H1 (cell line): ENCODE results near the gene FBXO28. TPM values are rescaled to one million over a fixed set of nuclear protein-coding genes. Genes with fewer than 3 reads are reported as not detected.
"Not testable (repeated sequence)": the region's sequence is repeated elsewhere in the genome, so short reads cannot be mapped to it uniquely, and the experiment has no call there.

ENCODE experiments used
- CTCF ChIA-PET: fragments of 300-600 bp; sonication (Branson Sonifier 250); formaldehyde crosslinking; loops from one replicate; lab custom pipeline; 2021; ENCODE audit not compliant: partially characterized antibody; lab: Charles Lee
- POLR2A ChIA-PET: fragments of 300-600 bp; sonication (Branson Sonifier 250); formaldehyde crosslinking; loops from one replicate; lab custom pipeline; 2021; ENCODE audit warnings: inconsistent platforms; ENCODE audit not compliant: partially characterized antibody; lab: Charles Lee
- DNase-seq, 2 experiments: peaks; one replicate each; pipeline versions ENCODE4 v3.0.0 to v3.0.0-alpha.2; 2010 to 2022; ENCODE audit warnings: low spot score in 2 of 2, low read depth in 1 of 2, mixed read lengths in 1 of 2
- FAIRE-seq: peaks from 2 replicates; lab custom pipeline; 2011; peaks lifted over from hg19 to GRCh38; lab: Jason Lieb, UNC
- H2AFZ ChIP-seq: 2 replicates; pipeline ENCODE4 v1.8.1; 2012; ENCODE audit warnings: low read length, inconsistent platforms
- H2AK5ac ChIP-seq: 2 replicates; pipeline ENCODE4 v1.6.1; 2013; ENCODE audit warnings: low read depth, low read length
- H2BK120ac ChIP-seq: replicated peaks from 2 replicates; pipeline ENCODE3; 2013; ENCODE audit warnings: low read depth, low read length, inconsistent platforms
- H2BK12ac ChIP-seq: 2 replicates; pipeline ENCODE4 v1.6.1; 2013; ENCODE audit warnings: low read depth, low read length
- H2BK15ac ChIP-seq: 2 replicates; pipeline ENCODE4 v1.6.1; 2013; ENCODE audit warnings: low read length
- H2BK20ac ChIP-seq: 2 replicates; pipeline ENCODE4 v1.6.1; 2013; ENCODE audit warnings: low read length
- H2BK5ac ChIP-seq: 2 replicates; pipeline ENCODE4 v1.6.1; 2013; ENCODE audit warnings: low read depth, low read length
- H3K14ac ChIP-seq: 2 replicates; pipeline ENCODE4 v1.6.1; 2013; ENCODE audit warnings: inconsistent platforms; ENCODE audit not compliant: insufficient read length
- H3K18ac ChIP-seq: 2 replicates; pipeline ENCODE4 v1.6.1; 2013; ENCODE audit warnings: low read length; ENCODE audit errors: extremely low read depth
- H3K23ac ChIP-seq: 2 replicates; pipeline ENCODE4 v1.6.1; 2013; ENCODE audit warnings: inconsistent platforms; ENCODE audit not compliant: insufficient read length
- H3K23me2 ChIP-seq: 2 replicates; pipeline ENCODE4 v1.6.1; 2013; ENCODE audit warnings: low read depth, low read length
- H3K27ac ChIP-seq: 2 replicates; pipeline ENCODE4 v1.6.1; 2011; ENCODE audit warnings: low read depth, low read length, inconsistent platforms
- H3K27me3 ChIP-seq, 4 experiments: replicated peaks in 1 of 4; 1 replicate in 1 of 4; 2 replicates in 3 of 4; pipeline versions ENCODE4 v1.6.1 to v1.8.1; 2011 to 2013; ENCODE audit warnings: low read length in 3 of 4, mild to moderate bottlenecking in 3 of 4, inconsistent platforms in 2 of 4, mixed read lengths in 2 of 4, moderate library complexity in 1 of 4; ENCODE audit not compliant: control insufficient read depth in 3 of 4, insufficient read depth in 3 of 4; ENCODE audit errors: extremely low read depth in 1 of 4
- H3K36me3 ChIP-seq, 4 experiments: 2 replicates each; pipeline versions ENCODE4 v1.6.1 to v1.8.1; 2011 to 2013; ENCODE audit warnings: mild to moderate bottlenecking in 4 of 4, low read length in 3 of 4, moderate library complexity in 2 of 4, control low read depth in 1 of 4, inconsistent platforms in 1 of 4; ENCODE audit not compliant: insufficient read depth in 4 of 4, control insufficient read depth in 2 of 4
- H3K4ac ChIP-seq: replicated peaks from 2 replicates; pipeline ENCODE3; 2013; ENCODE audit warnings: low read length, low read depth, mixed read lengths, inconsistent platforms; ENCODE audit not compliant: insufficient read length
- H3K4me1 ChIP-seq, 4 experiments: replicated peaks in 1 of 4; 1 replicate in 1 of 4; 2 replicates in 3 of 4; pipeline versions ENCODE4 v1.6.1 to v1.8.1; 2011 to 2013; ENCODE audit warnings: low read length in 3 of 4, inconsistent platforms in 2 of 4, mixed read lengths in 1 of 4; ENCODE audit not compliant: insufficient read depth in 4 of 4, control insufficient read depth in 3 of 4
- H3K4me2 ChIP-seq, 2 experiments: 2 replicates each; pipeline versions ENCODE4 v1.6.1 to v1.8.1; 2011 to 2013; ENCODE audit warnings: low read depth in 2 of 2, low read length in 2 of 2, control low read depth in 1 of 2, inconsistent platforms in 1 of 2, mild to moderate bottlenecking in 1 of 2; ENCODE audit not compliant: insufficient read depth in 1 of 2
- H3K4me3 ChIP-seq, 4 experiments: fragments of 200-600, 300-600 bp in 1 of 4; sonication (generic), shearing (Covaris generic), sonication (Bioruptor Twin) in 1 of 4; 2 replicates each; pipeline versions ENCODE4 v1.5.1 to v1.8.1; 2011 to 2016; ENCODE audit warnings: low read length in 4 of 4, low read depth in 3 of 4, control low read depth in 2 of 4, inconsistent platforms in 2 of 4, mild to moderate bottlenecking in 2 of 4, mixed read lengths in 1 of 4, moderate library complexity in 1 of 4; ENCODE audit not compliant: insufficient read depth in 2 of 4; ENCODE audit errors: extremely low read depth in 1 of 4
- H3K56ac ChIP-seq: replicated peaks from 2 replicates; pipeline ENCODE3; 2013; ENCODE audit warnings: low read depth, mild to moderate bottlenecking, mixed read lengths, low read length, inconsistent platforms; ENCODE audit not compliant: insufficient read length
- H3K79me1 ChIP-seq: 2 replicates; pipeline ENCODE4 v1.6.1; 2013; ENCODE audit warnings: low read depth, low read length, control low read depth
- H3K79me2 ChIP-seq, 2 experiments: 2 replicates each; pipeline versions ENCODE4 v1.6.1 to v1.8.1; 2012 to 2013; ENCODE audit warnings: low read length in 2 of 2, mild to moderate bottlenecking in 2 of 2, inconsistent platforms in 1 of 2; ENCODE audit not compliant: insufficient read depth in 2 of 2, control insufficient read depth in 1 of 2
- H3K9ac ChIP-seq, 4 experiments: replicated peaks in 1 of 4; 1 replicate in 1 of 4; 2 replicates in 3 of 4; pipeline versions ENCODE4 v1.6.1 to v1.8.1; 2011 to 2013; ENCODE audit warnings: low read depth in 3 of 4, low read length in 3 of 4, control low read depth in 2 of 4, mild to moderate bottlenecking in 2 of 4, moderate library complexity in 2 of 4, inconsistent platforms in 1 of 4; ENCODE audit errors: extremely low read depth in 1 of 4
- H3K9me3 ChIP-seq, 2 experiments: 2 replicates each; pipeline versions ENCODE4 v1.6.1 to v1.8.1; 2012 to 2013; ENCODE audit warnings: mild to moderate bottlenecking in 2 of 2, moderate library complexity in 2 of 2, control low read depth in 1 of 2, inconsistent platforms in 1 of 2, low read depth in 1 of 2, low read length in 1 of 2, mixed read lengths in 1 of 2; ENCODE audit not compliant: insufficient read depth in 2 of 2
- H4K20me1 ChIP-seq, 2 experiments: replicated peaks in 1 of 2; 2 replicates each; pipeline versions ENCODE3 to v1.8.1; 2011 to 2013; ENCODE audit warnings: inconsistent platforms in 2 of 2, low read length in 2 of 2, mild to moderate bottlenecking in 1 of 2; ENCODE audit not compliant: insufficient read depth in 2 of 2, control insufficient read depth in 1 of 2
- H4K5ac ChIP-seq: 2 replicates; pipeline ENCODE4 v1.6.1; 2013; ENCODE audit warnings: low read length, low read depth, mixed read lengths, inconsistent platforms; ENCODE audit not compliant: insufficient read length
- H4K8ac ChIP-seq: 2 replicates; pipeline ENCODE4 v1.8.0; 2013; ENCODE audit warnings: mild to moderate bottlenecking, moderate library complexity, low read length, inconsistent platforms; ENCODE audit not compliant: insufficient read depth; ENCODE audit errors: extremely low read depth
- H4K91ac ChIP-seq: replicated peaks from 2 replicates; pipeline ENCODE3; 2013; ENCODE audit warnings: low read length, mixed read lengths, inconsistent platforms; ENCODE audit not compliant: insufficient read length
- BCL11A ChIP-seq, 2 experiments: IDR thresholded peaks; one replicate each; pipeline ENCODE4 v1.6.1; 2011; ENCODE audit warnings: low read depth in 2 of 2, low read length in 2 of 2, mild to moderate bottlenecking in 2 of 2
- CHD1 ChIP-seq: IDR thresholded peaks from 2 replicates; pipeline ENCODE4 v1.6.1; 2012; ENCODE audit warnings: low read depth, low read length, improper control_type of control experiment
- whole genome bisulfite sequencing, 2 experiments: shearing (Covaris generic) in 1 of 2; methylation state at CpG; one replicate each; pipeline versions ENCODE4 v1.1.6 to v1.1.7; 2013 to 2015; ENCODE audit warnings: low lambda C conversion rate in 2 of 2, mixed read lengths in 2 of 2, inconsistent platforms in 1 of 2, low coverage in 1 of 2, missing lambda C conversion rate in 1 of 2; ENCODE audit not compliant: insufficient replicate concordance in 2 of 2, insufficient coverage in 1 of 2, insufficient read length in 1 of 2; ENCODE audit errors: extremely low coverage in 1 of 2, missing lambda C conversion rate in 1 of 2; 5-methylcytosine and 5-hydroxymethylcytosine counted together
- polyA plus RNA-seq, 7 experiments: library from polyadenylated mRNA; depleted of rRNA in 3 of 7; stranded (reverse) in 5 of 7; unstranded in 2 of 7; fragments of >200 nt in 5 of 7; fragments of 200-250 nt in 2 of 7; gene quantifications; 1 replicate in 5 of 7; 2 replicates in 1 of 7; 4 replicates in 1 of 7; pipeline versions ENCODE4 v1.2.1 to v1.2.3, GENCODE V29; 2011 to 2013; ENCODE audit warnings: missing spikeins in 2 of 7, mixed read lengths in 2 of 7
- total RNA-seq: library from RNA; stranded (reverse); fragmentation: NEBNext Ultra II Directional; extraction: Animal tissue kit (Norgen Biotek cat#: 25700); gene quantifications from 2 replicates; pipeline ENCODE4 v1.2.1, GENCODE V29; 2021

Gene FBXO28
- total and polyA plus RNA-seq, 2 of the 8 experiments (the other 6 are each of a cell fraction or from before 2014, with no cell fraction given), result 10.3 to 42.5 TPM

DNA sequence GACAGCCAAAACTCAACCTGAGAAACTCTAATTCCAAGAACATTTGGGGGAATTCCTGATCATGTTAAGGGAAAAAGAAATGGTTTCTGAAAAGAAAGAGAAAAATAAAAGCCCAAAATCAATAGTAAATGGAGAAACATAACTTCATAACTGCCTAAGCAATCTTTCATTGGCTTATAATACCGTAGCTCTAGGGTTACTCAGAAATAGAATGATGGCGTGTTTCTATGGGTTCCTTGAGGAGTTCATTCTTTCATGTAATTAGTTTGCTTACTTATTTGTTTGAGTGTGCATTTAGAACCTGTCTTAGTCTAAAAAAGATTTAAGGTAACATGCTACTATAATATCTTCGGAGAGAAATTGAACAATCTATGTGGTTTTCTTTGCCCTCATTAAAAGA, 37.5 kb upstream of the FBXO28 start (continued):
- TF ChIP-seq BCL11A (IDR thresholded peaks at IDR 0.05; ENCODE audit: low read depth in 2 of 2, low read length in 2 of 2) (no peak), CHD1 (no peak)
- TF ChIP-seq, all 59 proteins: peak for 0

GRCh38 chr1:224079644-224080043, 34.3 kb upstream of the FBXO28 start:
- POLR2A ChIA-PET, H3K27me3 ChIP-seq, H4K20me1 ChIP-seq, H2BK120ac ChIP-seq, H2BK15ac ChIP-seq, H4K5ac ChIP-seq, H3K36me3 ChIP-seq, H4K91ac ChIP-seq, DNase-seq, H2AFZ ChIP-seq, H3K9me3 ChIP-seq, H3K4me2 ChIP-seq, H3K23ac ChIP-seq, H2AK5ac ChIP-seq, H3K4ac ChIP-seq, H3K4me3 ChIP-seq, H2BK20ac ChIP-seq, H3K23me2 ChIP-seq, H3K18ac ChIP-seq, H2BK12ac ChIP-seq, H3K14ac ChIP-seq, H3K79me2 ChIP-seq, H3K9ac ChIP-seq, H2BK5ac ChIP-seq, H3K56ac ChIP-seq, H3K79me1 ChIP-seq, H3K27ac ChIP-seq, H3K4me1 ChIP-seq, H4K8ac ChIP-seq, FAIRE-seq: not testable (repeated sequence)
- CTCF ChIA-PET, result interaction anchor here (1.2 kb wide), 1 partner anchor 29 kb away, joined by 3 read pairs; no protein-coding TSS in a partner anchor
- WGBS, 2 experiments, result 63% methylated on average over 9 of the region's 9 CpGs; no CpG with 5 or more reads in 1 of the 2 experiments
